NCI-H345 (cell line): ENCODE measurements around the gene KLHL14.

Source experiments
- DNase-seq: peaks from one replicate; lab custom pipeline; 2025; lab: John Stamatoyannopoulos, UW

The KLHL14 gene

GRCh38 chr18:32770054-32770665 is 2.7 kb downstream of the KLHL14 start:
- peak; percentile 65 for DNase-seq

GRCh38 chr18:32769586-32770053 is 3.2 kb downstream of the KLHL14 start:
- DNase-seq: peak; percentile 64

GRCh38 chr18:32769071-32769585 is 3.7 kb downstream of the KLHL14 start:
- no peak for DNase-seq

GRCh38 chr18:32767400-32767799 is 5.4 kb downstream of the KLHL14 start:
- no peak for DNase-seq

GRCh38 chr18:32764611-32765244 is 8.1 kb downstream of the KLHL14 start:
- no peak for DNase-seq

- no peak for DNase-seq
Measured at GRCh38 chr18:32763293-32763692, 9.5 kb downstream of the KLHL14 start.

GRCh38 chr18:32761231-32761630 is 11.6 kb downstream of the KLHL14 start:
- no peak for DNase-seq

- DNase-seq: no peak
Measured at GRCh38 chr18:32760391-32760790, 12.4 kb downstream of the KLHL14 start.

GRCh38 chr18:32759611-32760167 is 13.1 kb downstream of the KLHL14 start:
- no peak for DNase-seq

- no peak for DNase-seq
Measured at GRCh38 chr18:32754508-32755263, 18.1 kb downstream of the KLHL14 start.

GRCh38 chr18:32753656-32754260 is 19.1 kb downstream of the KLHL14 start:
- DNase-seq: no peak

- DNase-seq: no peak
Measured at GRCh38 chr18:32750328-32750727, 22.5 kb downstream of the KLHL14 start.

GRCh38 chr18:32749809-32750208 is 23.0 kb downstream of the KLHL14 start:
- DNase-seq: no peak

GRCh38 chr18:32742579-32742978 is 30.2 kb downstream of the KLHL14 start:
- DNase-seq: no peak

- no peak for DNase-seq
Measured at GRCh38 chr18:32735781-32736180, 37.0 kb downstream of the KLHL14 start.

- no peak for DNase-seq
Measured at GRCh38 chr18:32734442-32734841, 38.4 kb downstream of the KLHL14 start.

GRCh38 chr18:32732165-32732564 is 40.7 kb downstream of the KLHL14 start:
- no peak for DNase-seq

- peak; percentile 41 for DNase-seq
Measured at GRCh38 chr18:32730620-32731091, 42.2 kb downstream of the KLHL14 start.

GRCh38 chr18:32730068-32730467 is 42.8 kb downstream of the KLHL14 start:
- no peak for DNase-seq

- no peak for DNase-seq
Measured at GRCh38 chr18:32724071-32724749, 48.6 kb downstream of the KLHL14 start.

GRCh38 chr18:32722279-32722678 is 50.5 kb downstream of the KLHL14 start:
- DNase-seq: no peak
